Prostate gland (tissue), 2 donors: ENCODE data around the gene SEMA3A.

ENCODE experiments used
- CTCF ChIP-seq, 4 experiments: fragments of 200-600 bp in 2 of 4; fragments of 450-650 bp in 2 of 4; sonication (generic) in 2 of 4; IDR thresholded peaks; 1 replicate in 3 of 4; 2 replicates in 1 of 4; pipeline ENCODE4 v1.5.1; 2016 to 2019; ENCODE audit warnings: antibody characterized with exemption in 4 of 4, mild to moderate bottlenecking in 2 of 4, moderate library complexity in 2 of 4
- POLR2A ChIP-seq: fragments of 450-650 bp; IDR thresholded peaks from one replicate; pipeline ENCODE4 v1.6.1; 2016; ENCODE audit warnings: antibody characterized with exemption, mild to moderate bottlenecking

GRCh38 chr7:84202855-84203254 lies 8.3 kb upstream of the SEMA3A start:
- TF ChIP-seq CTCF (IDR thresholded peaks at IDR 0.05) = no peak
- no peak for TF ChIP-seq POLR2A
